DMS153 treated with DMSO at 0.1 percent for 48 hours (cell line): ENCODE measurements around the gene ATXN2.

Experiments used
- DNase-seq: peaks from one replicate; lab custom pipeline; 2025; ENCODE audit not compliant: unreplicated experiment; lab: John Stamatoyannopoulos, UW

Gene ATXN2

DNA sequence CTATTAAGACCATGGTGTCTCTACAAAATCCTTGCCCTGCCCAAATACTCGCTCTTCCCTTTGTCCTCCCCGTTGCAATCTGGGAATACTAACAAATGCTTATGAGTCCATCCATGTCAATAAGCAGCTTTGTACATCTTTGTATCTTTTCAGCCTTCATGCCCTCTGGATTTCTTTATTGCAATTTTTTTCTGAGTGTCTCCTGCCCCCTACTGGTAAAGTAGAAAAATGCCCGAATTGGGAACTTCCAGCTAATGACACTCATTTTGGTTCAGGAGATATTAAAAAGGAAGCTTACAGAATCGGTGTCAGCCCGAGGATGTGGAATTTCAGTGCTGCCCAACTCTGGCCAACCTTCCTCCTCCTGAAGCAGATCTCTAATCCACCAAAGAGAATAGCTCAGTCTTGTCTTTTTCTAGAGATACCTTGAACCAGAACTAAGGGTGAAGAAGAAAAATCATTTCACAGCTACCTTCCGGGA is 147.4 kb downstream of the ATXN2 start:
- peak; percentile 32 for DNase-seq

DNA sequence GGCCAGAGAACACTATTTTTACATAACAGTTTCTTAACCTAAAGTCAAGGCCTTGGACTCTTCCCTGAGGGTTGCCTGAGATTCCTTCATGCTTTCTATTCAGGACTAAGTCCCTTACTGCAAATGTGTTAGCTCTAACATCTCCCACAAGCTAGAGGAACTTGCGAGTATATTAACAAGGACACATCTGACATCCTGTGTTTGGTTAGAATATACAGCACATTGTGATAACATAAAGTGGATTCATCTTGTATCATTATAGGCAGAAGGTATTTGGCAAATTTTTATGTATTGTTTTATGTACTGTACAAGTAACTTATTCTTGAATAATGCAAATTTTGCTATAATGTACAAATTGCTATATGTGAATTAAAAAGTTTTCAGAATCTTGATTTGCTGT is 147.9 kb downstream of the ATXN2 start:
- DNase-seq = no peak

DNA sequence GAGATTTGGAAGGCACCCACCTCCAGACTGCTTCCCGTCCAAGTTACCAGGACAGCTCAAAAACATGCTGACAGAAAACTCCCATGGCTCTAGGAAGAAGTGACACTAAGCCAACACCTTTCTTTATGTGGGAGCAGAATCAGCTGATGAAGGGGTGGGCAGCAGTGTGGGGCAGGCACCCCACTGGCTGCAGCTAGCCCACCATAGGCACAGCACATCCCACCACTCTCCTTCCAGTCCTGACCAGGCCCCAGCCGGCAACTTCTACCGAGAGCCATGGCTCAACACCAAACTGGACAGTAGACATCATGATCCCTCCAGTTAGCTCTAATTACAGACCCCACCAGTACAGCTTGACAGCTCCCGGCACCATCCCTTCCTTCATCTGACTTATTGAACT is 148.4 kb downstream of the ATXN2 start:
- no peak for DNase-seq

DNA sequence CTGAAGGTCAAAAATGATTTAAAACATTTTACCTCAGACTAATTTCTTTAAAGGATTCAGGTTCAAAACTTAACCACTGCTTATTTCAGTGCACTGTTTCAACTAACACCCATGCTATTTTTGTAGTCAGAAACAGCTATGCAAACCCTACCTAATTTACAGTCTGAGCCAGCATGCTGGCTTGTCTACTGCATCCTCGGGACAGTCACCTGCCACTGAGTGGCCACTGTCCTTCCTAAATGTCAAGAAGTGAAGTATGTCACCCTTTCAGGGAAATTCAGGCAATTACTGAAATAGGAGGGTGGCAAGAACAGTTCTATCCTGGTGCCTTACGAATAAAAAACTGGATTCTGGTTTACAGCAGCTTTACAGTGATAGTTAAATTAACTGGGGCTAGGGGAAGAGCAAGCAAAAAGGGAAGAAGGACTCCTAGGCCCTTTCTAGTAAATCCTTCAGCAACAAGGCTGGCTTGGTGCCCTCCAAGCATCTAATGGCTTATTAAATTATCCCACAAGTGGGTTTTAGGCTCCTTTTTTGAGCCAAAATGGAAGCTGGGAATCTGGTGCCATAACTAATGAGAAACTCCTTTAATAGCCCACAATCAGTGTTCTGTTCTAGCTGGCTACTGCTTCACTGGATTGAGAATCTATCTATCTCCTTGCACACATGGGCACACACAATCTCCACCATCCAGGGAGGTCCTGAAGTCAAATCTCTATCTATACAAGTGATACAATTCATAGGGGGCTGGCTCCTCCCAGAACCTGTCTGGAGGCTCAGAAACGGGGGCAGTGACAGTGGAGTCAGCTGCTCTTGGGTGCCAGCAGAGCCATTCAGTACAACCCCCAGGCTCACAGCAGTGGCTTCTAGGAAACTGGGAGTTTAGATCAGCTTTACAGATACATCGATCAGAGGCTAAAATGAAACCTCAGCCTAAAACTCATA is 150.0 kb downstream of the ATXN2 start:
- no peak for DNase-seq

DNA sequence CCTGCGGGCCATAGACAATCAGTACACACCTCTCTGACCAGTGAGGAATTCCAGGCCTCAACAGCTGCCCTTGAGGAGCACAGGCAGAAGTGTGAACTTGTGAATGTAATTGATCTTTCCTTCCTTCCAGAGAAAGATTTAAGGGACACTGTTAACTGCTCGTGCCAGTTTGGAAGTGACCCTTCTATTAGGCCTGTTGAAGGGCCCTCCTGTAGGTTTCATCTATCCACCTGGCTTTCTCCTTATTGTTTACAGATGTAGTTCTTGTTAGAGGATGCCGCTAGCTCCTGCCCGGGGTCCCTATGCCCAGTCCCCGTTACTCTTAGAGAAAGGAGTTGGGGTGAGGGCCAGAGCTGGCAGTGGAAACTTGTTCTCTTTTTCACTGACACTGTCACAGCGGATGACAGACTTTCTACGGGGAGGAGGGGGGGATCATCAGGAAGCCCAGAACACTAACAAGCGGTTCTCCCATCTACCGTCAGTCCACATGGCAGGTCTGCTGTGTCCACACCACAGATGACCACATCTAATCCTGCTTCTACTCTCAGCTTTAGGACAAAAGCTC is 150.8 kb downstream of the ATXN2 start:
- DNase-seq = no peak

DNA sequence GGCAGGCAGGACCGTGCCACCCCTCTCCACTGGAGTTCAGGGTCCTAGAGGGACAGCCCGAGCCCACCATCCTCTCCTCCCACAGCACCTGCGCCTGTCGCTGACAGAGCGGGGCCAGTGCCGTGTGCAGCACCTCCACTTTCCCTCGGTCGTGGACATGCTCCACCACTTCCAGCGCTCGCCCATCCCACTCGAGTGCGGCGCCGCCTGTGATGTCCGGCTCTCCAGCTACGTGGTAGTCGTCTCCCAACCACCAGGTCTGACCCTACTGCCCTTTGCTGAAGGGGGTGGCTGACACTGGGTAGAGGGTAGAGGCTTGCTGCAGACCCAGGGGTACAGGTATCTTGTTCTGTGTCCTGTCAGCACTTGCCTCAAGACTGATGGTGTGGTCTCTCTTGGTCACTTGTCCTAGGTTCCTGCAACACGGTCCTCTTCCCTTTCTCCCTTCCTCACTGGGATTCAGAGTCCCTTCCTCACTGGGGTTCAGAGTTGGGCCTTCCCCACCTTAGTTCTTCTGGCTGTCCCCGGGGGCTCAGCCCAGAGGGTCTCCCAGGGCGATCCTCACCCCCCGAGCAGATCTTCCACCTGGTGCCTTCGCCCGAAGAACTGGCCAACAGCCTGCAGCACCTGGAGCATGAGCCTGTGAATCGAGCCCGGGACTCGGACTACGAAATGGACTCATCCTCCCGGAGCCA is 151.4 kb downstream of the ATXN2 start:
- DNase-seq = no peak

DNA sequence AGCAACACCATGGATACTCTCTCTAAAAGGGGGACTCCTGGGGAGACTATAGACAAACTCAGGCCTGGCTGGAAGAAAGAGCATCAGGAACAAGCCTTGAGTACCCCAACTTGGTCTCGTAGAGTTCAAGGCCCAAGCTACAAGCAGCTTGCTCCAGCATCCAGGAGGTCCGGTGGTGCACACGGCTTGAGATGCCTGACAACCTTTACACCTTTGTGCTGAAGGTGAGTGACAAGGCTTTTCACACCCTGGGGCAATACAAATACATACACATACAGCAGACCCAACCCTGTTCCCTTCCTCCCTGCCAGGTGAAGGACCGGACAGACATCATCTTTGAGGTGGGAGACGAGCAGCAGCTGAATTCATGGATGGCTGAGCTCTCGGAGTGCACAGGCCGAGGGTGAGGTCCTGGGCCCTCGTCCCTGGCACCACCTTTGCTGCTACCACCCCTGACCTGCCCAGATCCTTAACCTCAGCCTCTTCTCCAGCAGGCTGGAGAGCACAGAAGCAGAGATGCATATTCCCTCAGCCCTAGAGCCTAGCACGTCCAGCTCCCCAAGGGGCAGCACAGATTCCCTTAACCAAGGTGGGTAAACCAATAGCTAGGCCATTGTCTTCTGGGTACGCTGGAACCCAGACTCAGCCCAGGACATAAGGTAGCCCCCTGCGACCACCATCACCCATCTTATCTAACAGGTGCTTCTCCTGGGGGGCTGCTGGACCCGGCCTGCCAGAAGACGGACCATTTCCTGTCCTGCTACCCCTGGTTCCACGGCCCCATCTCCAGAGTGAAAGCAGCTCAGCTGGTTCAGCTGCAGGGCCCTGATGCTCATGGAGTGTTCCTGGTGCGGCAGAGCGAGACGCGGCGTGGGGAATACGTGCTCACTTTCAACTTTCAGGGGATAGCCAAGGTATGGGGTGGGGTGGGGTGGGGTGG is 152.2 kb downstream of the ATXN2 start:
- DNase-seq = no peak

DNA sequence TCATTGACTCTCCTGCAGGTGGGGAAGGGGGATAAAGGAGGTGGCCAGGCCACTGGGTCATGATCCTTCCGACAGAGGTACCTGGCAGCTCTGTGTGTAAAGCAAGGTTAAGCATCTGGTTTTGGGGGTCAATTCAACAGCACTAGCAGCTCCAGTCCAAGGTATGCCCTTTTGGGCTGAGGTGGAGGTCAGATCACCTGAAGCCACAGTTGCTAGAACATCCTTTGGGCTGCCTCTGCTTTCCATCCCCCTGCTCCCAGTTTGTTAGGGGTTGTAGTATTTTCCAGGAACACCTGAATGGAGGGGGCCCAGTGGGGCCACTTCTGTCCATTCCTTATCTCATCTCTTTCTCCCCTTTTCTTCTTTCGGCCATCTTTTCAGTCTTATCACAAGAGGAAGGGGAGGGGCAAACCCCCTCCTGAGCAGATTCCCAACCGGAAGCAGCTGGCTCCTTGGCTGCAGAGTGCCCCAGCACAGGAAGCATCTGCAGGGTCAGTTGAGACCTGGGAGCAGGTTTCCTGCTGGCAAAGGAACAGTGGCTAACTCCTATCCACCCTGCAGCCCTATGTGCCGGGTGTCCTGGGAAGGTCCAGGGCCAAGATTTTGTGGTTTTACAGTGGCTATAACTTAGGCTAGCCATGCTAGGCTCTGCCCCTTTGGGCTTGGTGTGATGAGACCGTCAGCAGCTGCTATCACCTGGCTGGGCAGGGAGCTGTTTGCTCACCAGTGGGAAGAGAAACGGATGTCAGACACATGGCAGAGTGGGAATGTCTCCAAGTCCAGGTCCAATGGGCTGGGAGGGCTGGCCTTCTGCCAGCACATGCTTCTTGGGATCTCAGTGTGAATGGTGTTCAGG is 153.2 kb downstream of the ATXN2 start:
- DNase-seq = no peak

DNA sequence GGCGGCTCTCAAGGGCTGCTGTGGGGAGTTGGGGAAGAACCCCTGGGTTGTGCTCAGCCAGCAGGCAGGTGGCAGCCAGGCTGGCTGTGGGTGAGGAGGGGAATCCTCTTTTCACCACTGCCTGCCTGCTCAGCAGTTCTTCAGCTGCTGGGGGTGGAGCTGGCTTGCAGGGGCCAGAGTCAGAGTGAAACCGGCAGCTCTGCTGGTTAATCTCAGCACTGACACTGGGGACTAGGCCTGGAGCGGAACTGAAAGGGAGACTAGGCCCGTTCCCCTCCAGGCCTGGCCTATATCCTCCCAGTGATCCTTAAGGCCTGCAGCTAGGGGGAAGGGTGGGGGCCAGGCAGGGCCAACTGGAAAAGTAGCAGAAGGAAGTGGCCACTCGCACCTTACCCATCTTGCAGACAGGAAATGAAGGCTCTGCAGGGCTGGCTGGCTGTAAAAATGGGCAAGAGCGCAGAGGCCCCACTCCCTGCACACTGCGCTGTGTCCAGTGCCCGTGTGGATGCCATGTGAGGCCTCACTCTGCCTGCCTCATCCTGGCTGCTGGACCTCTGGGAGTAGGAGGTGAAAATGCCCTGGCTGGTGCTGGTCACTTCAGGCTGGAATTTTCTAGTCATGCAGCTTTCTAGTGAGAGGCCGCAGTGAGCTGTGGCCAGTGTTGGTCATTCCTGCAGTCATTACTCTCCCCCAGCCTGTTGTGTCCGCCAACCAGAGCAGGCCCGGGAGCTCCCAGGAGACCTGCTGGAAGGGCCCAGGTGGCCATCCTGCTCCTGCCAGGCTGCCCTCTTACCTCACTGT is 154.0 kb downstream of the ATXN2 start:
- no peak for DNase-seq

DNA sequence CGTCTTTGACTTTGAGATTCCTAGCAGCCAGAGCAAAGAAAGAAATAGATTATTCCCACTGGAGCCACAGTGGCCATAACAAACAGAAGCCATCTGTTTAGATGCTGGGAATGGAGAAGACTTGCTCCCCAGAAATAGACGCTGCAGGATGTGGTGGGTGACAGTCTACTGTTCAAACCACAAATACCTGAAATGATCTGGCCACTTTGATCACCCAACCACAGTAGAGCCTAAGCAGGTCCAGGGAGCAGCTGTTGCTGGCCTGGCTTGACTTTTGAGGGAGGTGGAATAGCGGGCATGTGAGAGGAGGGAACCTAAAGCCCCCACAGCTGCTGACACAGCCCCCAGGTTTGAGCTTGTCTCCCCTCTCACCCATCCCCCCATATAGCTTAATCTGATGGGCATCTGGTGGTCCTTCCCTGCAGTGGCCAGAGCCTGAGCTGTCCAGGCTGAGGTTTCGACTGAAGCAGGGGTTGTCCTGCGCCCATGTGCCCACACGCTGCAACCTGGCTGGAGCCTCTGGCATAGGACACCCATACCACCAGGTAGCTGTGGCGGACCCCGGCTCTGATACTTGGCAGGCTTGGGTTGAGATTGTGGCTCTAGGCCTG is 154.7 kb downstream of the ATXN2 start:
- no peak for DNase-seq

DNA sequence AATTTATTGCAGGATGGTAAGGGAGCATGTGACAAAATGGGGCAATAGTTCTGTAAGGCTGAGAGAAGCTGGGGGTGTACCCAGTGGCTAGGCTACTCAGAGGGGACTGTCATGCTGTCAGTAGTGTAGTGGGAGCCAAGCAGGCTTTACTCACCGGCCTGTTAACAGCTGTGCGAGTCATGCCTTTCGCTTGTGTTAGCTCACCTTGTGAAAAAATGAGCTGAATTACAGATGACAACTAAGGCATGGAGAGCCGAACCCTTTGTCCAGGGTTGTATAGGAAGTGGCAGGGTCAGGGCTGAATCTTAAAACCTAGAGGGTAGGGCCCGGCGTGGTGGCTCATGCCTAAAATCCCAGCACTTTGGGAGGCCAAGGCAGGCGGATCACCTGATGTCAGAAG is 155.5 kb downstream of the ATXN2 start:
- DNase-seq = no peak

DNA sequence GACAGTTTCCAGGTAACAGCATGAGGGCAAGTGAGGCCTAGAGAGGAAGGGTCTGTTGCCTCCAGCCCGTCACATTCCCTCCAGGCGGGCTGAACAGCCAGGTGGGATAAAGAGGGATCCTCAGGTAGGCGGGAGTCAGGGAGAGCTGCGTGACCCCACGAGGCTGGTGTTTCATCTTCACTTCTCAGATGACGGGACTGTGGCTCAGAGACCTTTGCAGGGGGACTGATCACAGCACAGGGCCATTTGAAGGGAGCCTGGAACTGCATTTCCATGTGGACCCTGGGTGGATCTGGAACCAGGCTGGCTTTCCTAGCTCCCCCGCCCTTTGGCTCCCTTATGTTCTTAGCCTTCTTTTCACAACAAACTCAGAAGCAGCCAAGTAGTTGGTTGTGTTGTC is 156.0 kb downstream of the ATXN2 start:
- DNase-seq = no peak

DNA sequence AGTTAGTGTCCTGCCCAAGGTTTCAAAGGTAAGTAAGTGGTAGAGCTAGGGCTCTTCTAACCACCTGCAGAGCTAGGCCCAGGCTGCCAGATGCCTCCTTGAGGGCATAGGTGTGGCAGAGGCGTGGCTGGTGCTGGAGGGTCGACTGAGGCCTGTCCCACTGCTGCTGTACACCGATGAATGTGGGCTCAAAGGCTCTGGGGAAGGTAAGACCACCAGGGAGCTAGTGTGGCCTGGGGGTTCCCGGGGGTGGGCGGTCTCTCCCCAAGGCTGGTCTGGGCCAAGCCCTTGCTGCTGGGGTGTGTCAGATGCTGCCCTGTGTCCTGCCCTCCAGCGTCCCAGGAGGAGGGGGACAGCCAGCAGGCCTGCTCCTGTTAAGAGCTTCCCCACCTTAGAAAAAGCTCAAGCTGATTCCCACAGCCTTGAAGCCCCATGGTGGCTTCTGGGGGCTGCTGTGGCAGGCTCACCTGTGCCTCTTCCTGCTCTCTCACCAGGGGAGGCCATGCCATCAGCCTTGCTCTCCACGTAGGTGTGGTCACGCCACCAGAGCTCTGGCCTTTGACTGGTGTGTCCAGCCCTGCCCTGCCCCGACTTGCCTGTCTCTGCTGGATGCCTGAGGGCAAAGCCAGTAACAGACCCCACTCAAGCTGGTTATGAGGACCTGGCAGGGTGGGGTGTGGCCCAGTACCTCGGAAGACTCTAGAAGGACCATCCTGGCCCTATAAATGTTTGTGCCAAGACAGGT is 156.6 kb downstream of the ATXN2 start:
- DNase-seq = no peak

DNA sequence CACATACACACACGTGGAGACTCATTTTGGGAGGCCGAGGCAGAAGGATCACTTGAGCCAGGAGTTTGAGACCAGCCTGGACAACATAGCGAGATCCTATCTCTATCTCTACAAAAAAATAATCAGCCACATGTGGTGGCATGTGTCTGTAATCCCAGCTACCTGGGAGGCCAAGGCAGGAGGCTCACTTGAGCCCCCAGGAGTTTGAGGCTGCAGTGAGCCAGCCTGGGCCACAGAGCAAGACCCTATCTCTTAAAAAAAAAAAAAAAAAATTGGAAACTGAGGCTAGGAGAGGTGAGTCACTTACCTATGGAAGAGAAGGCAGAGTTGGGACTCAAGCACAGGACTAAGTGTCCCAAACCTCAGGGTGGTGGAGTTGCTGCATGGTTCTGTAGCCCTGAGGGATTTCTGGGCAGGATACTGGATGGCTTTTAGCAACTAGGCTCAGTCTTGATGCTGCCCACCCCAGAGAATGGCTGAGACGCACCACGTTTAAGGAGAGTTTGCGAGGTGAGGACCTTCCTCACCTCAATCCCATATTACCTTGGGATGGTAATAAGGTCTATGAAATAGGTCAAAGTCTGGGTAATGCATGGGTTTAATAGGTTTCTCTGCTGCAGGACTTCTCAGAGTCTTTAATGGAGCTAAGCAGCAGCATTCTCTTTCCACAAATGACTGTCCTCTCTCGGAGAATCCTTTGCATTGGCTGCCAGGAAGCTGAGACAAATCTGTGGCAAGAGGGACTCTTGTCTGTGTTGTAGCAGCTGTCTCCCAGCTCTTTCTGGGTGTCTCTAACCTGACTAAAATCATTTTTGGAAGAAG is 157.8 kb downstream of the ATXN2 start:
- DNase-seq = no peak

DNA sequence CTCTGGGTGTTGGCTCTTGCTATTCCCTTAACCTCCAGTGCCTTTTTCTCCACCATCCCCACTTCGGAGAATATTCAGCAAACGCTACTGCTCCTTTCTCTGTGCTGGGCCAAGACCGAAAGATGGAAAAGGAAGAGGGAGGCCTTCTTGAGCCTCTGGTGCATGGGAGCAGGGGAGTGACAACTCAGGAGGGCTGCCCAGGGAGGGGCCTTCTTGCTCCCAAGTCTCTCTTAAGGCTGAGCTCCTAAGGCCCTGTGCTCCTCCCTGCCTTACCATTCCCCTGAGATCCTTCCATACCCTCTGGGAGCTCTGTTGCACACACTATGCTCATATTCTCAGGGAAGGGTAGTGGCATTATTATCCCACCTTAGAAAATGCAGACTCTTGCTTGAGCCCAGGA is 158.5 kb downstream of the ATXN2 start:
- no peak for DNase-seq

DNA sequence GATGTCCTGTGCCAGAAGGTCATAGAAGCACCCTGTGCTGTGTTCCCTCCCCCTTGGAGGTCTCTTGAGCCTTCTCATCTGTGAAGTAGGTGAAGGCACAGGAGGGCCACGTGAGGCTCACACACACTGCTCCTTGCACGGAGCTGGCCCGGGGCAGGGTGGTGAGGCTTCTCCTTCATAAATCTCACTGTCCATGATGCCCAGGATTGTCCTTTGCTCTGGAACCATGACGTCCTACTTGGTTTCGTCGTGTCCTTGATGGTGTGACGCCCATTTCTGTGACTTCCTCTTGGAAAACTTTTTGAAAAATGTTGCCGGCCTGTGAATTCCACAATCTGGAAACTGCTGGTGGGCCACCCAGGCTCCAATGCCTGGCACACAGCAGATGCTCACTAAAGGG is 159.0 kb downstream of the ATXN2 start:
- no peak for DNase-seq

DNA sequence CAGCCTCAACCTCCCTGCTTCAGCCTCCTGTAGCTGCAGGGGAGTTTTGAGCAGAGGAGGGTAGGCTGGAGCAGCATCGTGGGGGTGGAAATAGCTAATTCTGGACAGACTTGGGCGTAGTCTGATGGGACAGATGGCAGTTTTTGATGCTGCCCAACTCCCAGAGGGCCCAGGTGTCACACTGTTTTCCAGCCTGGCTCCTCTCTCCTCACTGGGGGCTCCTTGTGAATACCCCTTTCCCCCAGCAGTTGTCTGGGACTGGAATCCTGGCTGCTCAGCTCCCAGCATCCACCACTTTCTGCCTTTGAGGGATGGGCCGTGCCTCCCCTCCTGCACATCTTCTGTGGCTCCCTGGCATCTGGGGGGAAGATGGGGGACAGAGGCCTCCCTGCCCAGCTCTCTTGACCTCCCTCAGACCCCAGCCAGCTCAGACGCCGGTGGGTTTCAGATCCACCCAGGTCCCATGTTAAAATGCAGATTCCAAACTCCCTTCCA is 159.4 kb downstream of the ATXN2 start:
- DNase-seq = no peak
